GM19023 (cell line): ENCODE data around the gene ZBTB7B.
A peak's percentile ranks its signal among the peaks of the same experiment; 100 is the strongest.
"Not testable (repeated sequence)": the region's sequence is repeated elsewhere in the genome, so short reads cannot be mapped to it uniquely, and the experiment has no call there.

ENCODE experiments used
- ATAC-seq: cut with Tn5 transposase; IDR thresholded peaks from one replicate; pipeline ENCODE4 v1.9.1; 2021; ENCODE audit warnings: mild to moderate bottlenecking, moderate library complexity; ENCODE audit not compliant: unreplicated experiment

The ZBTB7B gene

DNA sequence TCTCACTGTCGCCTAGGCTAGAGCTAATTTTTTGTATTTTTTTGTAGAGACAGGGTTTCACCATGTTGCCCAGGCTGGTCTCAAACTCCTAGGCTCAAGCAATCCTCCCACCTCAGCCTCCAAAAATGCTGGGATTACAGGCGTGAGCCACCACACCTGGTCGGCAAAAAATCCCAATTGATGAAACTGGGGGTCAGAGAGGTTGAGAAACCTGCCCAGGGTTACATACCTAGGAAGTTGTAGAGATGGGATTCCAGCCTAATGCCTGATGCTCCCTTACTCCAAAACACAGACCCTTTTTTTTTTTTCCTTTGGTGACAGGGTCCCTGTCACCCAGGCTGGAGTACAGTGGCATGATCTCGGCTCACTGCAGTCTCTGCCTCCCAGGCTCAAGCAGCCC is 15.9 kb upstream of the ZBTB7B start:
- ATAC-seq: not testable (repeated sequence)

DNA sequence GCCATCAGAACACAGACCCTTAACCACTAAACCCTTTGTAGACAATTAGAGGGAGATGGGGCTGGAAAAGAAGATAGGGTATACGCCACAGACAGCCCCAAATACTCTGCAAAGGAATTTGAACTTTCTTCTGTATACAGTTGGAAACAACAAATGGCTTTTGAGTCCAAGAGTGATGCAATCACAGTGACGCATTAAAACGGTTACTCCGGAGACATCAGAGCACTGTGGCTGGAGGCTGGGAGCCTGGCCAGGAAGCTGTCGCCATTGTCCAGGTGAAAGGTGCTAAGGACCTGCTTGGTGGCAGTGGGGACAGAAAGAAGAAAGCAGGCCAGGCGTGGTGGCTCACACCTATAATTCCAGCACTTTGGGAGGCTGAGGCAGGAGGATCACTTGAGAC is 15.3 kb upstream of the ZBTB7B start:
- no peak for ATAC-seq

DNA sequence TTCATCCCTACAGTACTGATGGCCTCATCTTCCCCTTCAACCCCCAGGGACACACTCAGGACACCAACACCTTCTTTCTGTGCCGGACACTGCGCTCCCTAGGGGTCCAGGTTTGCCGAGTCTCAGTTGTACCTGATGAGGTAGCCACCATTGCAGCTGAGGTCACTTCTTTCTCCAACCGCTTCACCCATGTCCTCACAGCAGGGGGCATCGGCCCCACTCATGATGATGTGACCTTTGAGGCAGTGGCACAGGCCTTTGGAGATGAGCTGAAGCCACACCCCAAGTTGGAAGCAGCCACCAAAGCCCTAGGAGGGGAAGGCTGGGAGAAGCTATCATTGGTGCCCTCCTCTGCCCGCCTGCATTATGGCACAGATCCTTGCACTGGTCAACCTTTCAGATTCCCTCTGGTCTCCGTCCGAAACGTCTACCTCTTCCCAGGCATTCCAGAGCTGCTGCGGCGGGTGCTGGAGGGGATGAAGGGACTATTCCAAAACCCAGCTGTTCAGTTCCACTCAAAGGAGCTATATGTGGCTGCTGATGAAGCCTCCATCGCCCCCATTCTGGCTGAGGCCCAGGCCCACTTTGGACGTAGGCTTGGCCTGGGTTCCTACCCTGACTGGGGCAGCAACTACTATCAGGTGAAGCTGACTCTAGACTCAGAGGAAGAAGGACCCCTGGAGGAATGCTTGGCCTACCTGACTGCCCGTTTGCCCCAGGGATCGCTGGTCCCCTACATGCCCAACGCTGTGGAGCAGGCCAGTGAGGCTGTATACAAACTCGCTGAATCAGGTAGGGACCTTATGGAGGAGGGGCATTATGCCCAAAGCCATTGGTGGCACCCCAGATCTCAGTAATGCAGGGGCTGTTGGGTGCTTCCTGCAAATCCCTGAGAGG is 14.3 kb upstream of the ZBTB7B start:
- ATAC-seq: no peak

DNA sequence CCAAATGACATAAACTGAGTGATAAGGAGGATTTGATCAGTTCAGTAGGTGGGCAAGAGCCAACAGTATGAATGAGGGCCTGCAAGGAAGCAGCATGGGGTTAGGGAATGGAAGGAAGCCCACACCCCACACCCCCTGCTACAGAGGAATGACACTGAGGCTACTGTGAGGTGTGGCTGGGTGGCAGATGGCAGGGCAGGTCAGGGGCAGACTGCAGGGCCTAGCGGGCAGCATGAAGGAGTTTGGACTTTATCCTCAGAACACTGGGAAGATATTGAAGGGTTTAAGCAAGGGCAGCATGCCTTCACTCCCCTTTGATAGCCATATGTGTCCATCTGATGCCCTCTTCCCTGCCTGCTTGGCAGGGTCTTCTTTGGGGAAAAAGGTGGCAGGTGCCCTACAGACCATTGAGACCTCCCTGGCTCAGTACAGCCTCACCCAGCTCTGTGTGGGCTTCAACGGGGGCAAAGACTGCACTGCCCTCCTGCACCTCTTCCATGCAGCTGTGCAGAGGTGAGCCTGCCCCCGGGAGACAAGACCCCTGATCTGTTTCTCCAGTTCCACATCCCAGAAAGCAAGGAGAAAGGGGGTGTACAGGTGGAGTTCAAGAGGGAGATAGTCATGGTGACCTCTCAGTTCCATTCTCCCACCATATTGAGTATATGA is 13.3 kb upstream of the ZBTB7B start:
- no peak for ATAC-seq

DNA sequence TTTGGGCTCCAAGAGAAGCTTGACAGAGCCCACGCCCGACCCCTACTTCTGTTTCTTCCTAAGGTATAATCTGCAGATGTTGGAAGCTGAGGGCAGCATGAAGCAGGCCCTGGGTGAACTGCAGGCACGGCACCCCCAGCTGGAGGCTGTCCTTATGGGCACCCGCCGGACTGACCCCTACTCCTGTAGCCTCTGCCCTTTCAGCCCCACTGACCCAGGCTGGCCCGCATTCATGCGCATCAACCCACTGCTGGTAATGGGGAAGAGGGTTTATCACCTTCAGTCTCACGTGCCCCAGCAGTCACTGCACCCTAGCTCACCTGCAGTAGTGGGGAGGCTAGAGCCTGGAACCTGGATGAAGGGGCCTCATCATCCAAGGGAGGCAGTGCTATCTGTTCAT is 12.3 kb upstream of the ZBTB7B start:
- ATAC-seq: no peak

DNA sequence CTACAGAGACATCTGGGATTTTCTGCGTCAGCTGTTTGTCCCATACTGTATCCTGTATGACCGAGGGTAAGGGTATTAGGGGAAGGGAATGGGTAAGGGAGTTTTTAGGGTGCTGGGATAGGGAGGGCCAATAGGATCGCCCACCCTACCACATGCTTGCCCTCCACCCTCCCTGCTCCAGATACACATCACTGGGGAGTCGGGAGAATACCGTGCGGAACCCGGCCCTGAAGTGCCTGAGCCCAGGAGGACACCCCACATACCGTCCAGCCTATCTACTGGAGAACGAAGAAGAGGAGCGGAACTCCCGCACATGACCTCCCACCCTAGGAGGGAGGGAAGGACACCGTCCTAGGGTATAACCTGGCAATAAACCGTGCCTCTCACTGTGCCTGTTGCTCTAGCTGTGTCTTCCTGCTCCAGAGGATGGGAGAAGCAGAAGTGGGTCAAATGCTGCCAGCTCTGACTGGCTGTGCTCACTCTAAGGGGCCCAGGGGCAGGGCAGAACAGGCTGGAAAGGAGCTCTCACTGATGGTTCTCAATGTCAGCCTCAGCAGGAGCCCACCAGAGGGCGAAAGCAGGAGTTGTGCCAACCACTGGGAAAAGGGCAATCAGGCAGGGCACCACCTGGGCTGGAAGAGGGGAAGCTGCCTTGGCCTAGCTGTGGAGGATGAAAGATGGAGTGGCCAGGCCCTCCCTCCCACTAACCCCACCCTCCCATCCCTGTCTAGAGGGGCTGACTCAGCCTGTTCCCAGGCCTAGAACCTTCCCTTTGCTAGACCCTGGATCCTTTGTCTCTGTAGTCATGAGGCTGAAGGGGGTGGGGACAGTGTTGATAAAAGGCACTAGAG is 9.7 kb upstream of the ZBTB7B start:
- no peak for ATAC-seq

DNA sequence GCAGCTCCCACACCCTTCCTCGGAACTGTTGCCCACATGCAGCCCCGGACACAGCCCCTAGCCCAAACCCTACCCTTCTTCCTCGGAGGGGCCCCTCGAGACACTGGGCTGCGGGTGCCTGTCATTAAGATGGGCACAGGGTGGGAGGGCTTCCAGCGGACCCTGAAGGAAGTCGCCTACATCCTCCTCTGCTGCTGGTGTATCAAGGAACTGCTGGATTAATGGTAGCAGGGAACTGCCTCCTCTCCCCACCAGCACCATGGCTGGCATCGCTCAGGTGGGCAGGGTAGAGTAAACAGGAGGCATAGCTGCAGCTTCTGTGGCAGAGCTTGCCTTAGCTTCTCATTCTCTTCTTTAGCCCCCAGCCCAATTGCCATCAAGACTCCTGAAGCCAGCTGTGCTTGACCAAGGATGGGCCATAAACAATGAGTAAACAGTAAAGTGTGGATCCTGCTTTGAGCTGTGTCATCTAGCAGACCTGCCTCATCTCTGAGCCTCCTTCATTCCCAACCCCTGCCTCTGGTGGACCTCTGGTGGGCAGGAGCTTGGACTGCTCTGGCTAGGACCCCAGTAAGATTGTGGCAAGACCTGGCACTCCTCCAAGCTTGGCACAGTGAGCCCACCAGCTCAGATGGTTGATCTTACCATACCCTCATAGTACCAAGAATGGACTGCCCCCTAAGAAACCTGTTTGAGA is 8.9 kb upstream of the ZBTB7B start, which contains the start of gene LENEP:
LENEP (plus strand) TSS at position 15 of the 697 bp plus-strand sequence; CDS start at position 37, 22 bp downstream.
- no peak for ATAC-seq

DNA sequence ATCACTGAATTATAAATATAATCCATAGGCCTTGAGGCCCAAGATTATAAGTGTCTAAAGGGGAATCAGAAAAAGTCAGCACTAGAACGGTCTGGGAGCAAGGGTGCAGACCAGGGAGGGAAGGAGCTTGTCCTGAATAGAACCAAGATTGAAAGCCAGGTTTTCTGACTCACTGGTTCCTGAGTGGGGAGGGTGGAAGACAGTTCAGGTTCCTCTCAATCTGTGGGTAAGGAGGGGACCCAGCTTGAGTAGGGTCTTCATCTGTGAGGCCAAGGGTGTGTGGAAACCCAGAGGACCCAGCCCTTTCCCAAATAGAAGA is 8.4 kb upstream of the ZBTB7B start:
- no peak for ATAC-seq

DNA sequence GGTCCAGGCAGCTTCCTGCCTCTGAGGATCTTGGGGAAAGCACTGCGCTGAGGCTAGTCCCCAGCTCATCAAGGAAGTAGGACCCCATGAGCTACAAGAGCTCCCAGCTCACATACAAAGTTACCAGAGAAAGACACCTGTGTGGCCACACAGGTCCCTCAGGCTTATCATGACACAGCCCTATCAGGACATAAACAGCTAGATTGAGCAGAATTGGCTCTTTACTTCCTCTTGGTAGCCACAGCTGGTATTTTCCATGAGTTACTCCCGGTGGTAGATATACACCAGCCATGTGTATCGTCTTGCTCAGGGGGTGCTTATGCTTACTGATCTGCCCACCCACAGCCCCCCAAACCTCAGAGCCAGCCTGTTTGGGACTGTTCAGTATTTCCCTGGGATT is 8.0 kb upstream of the ZBTB7B start:
- ATAC-seq: no peak

DNA sequence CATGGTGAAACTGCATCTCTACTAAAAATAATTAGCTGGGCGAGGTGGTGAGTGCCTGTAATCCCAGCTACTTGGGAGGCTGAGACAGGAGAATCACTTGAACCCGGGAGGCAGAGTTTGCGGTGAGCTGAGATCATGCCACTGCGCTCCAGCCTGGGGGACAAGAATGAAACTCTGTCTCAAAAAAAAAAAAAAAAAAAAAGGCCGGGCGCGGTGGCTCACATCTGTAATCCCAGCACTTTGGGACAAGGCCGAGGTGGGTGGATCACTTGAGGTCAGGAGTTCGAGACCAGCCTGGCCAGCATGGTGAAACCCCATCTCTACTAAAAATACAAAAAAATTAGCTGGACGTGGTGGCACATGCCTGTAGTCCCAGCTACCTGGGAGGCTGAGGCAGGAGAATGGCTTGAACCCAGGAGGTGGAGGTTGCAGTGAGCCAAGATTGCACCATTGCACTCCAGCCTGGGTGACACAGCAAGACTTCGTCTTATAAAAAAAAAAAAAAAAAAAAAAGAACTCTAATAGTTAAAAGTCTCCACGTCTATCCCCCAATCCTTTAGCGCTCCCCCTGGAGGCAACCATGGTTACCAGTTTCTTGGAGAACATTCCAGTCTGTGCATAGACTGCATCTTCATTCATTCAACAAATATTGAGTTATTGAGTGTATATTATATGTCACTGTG is 7.2 kb upstream of the ZBTB7B start:
- not testable (repeated sequence) for ATAC-seq

DNA sequence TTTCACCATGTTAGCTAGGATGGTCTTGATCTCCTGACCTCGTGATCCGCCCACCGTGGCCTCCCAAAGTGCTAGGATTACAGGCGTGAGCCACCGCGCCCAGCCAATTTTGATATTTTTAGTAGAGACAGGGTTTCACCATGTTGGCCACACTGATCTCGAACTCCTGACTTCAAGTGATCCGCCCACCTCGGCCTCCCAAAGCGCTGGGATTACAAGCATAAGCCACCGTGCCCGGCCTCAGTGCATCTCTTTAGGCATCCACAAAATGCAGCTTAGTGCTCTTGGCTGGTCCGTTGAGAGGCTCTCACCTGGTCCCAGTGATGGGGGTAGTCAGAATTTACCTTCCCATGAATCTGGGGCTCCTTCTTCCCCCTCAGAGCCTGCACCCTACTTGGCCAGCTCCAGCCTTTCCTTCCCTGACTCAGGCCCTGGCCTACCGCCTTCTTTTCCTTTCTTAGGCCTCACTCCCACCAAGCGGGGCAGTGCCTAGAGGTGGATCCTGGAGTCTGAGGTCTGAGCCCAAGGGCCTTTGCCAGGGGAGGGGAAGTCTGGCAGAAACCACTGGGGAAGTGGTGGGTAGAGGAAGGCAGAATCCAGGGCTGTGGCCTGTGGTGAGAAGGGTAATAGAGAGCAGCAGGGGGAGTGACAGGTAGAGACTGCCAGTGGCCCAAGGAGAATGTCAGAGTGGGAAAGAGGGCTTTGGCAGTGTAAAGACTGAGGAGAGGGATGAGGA is 5.5 kb upstream of the ZBTB7B start:
- no peak for ATAC-seq

DNA sequence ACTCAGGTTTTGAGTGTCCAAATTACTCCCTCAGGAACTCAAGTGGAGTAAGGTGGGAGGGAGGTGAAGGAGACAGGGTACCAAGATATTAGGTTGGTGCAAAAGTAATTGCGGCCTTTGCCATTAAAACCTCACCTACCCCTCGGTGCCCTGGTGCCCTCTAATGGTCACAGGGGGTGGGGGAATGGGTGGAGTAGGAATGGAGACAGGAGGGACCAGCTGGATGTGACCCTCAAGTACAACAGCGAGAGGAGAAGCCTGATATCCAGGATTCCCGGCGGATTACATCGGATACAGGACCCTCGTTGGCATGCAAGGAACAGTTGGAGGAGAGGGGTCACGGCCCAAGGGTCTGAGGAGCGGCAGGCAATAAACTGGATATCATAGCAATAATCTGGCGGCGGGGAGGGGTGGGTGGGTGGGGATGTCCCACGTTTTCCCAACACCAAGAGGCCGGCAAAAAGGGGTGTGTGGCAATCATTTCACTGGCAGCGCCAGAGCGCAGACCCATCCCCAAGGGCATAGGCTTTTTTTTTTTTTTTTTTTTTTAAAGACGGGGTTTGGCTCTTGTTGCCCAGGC is 4.3 kb upstream of the ZBTB7B start:
- no peak for ATAC-seq

DNA sequence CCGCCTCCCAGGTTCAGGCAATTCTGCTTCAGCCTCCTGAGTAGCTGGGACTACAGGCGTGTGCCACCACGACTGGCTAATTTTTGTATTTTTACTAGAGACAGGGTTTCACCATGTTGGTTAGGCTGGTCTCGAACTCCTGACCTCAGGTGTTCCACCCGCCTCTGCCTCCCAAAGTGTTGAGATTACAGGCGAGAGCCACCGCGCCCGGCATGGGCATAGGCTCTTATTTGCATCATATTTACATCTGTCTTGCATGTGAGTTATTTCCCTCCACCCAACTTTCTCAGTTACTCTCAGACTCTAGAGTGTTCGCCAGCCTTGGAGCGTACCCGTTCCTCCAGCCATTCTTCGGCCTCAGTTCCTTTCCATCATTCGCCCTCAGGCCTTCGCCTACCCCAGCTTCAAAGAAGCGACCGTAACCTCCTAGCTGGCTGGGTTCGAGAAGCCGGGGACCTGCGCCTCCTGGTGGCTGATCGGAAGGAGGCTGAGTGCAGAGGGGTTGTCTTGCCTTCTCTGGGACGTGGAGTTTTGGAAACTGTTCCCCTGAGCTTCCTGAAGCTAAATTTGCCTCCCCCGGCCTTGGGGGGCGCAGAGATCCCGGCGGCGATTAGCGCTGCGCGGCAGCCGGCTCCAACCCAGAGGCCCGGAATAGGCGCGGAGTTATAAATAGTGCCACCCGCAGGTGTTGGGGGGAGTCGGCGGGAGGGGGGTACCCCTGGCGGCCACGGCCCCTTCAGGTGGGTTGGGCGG is 3.6 kb upstream of the ZBTB7B start:
- ATAC-seq: no peak

DNA sequence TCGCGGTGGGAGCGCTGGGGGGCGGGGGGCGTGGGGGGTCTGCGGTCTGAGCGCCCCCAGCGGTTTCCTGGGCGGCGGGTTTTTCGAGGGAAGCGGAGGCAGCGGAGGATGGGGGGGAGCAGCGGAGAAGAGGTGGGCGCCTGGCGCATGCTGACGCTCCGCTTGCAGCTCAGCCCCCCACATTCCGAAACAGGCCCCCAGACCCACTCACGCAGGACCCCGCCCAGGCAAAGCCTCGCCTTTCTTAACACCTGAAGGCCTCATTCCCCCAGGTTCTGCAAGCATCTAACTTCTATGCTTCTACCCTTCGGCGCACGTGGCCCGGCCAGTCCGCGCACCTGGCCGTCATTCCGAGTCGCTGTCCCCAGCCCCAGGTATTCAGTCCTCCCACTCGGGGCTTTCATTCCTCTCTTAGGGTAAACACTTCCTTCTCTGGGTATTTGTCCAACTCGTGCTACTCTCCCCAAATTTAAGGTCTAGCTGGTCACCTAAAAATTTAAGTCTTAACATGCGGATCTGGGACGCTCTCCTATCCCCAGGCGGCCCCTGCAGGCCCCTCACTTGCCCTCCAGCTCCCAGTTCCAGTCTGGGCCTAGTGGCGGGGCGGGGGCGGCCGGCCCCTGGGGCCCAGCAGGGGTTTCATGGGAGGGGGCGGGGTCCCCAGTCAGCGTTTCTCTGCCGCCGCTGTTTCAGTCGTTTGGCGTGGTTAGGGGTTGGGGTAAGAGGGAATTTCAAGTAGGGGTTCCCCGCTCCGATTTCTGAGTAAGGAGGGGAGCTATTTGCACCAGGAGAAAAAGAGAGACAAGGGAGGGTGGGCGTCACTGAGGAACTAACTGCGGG is 2.8 kb upstream of the ZBTB7B start:
- no peak for ATAC-seq

DNA sequence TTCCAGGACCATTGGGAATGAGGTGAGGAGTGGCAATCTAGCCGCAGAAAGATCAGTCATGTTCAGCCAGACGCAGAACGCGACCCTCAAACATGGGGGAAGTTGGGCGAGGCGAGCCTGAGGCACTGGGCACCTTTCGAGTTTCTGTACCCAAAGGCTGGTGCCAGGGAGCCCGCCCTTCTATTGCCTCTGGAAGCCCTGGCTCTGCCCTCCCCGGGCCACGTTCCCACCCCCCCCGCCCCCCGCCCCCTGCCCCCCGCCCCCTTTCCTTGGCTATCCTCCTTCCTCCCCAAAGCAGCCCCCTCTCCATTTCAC is 2.2 kb upstream of the ZBTB7B start:
- ATAC-seq: no peak

DNA sequence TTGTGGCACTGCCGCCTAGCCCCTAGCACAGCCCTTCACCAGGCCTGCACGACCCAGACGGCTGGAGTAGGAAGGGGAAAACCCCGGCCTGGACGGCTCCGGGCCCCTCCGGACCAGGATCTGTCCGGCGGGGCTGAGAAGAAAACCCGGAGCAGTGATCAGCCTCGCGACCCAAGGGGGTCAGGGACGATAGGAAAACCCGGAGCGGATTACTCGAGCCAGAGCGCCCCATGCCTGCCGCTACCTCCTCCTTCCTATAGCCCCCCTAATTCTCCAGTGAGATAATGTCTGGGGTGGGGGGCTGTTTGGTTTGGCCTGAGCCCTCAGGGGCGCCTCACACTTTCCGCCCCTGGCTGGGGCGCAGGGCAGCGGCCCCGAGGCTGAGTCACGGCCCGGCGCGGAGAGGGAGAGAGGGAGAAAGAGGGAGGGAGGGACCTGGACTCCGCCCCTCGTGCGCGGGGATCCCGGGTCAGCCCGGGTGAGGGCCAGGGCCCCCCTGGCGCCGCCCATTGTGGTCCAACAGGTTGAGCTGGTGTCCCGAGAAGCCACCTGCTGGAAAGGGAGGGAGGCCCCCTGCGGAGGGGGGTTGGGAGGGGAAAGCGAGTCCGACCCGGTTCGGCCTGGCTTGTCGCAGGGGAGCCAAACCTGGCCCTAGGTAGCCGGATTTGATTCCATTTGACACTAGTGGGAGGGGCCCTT is 1.7 kb upstream of the ZBTB7B start:
- peak; percentile 41 for ATAC-seq

DNA sequence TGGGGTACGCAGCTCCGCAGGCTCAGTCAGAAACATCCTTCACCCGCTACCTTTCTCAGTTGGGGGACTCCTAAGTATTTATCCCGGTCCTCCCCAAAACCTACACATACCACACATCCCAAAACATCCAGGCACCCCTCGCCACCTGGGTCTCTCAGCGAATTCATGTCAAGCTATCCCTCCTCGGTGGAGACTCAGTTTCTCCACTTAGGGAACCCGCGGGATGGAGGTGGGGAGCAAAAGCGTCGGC is 1.3 kb upstream of the ZBTB7B start:
- no peak for ATAC-seq
